Middle frontal gyrus (tissue), 1 donor: ENCODE data around the gene PRKAR1B.

Source experiments
- DNase-seq: peaks from one replicate; pipeline ENCODE4 v3.0.0-alpha.2; 2015; ENCODE audit warnings: low spot score; ENCODE audit errors: extremely low spot score

PRKAR1B gene

DNA sequence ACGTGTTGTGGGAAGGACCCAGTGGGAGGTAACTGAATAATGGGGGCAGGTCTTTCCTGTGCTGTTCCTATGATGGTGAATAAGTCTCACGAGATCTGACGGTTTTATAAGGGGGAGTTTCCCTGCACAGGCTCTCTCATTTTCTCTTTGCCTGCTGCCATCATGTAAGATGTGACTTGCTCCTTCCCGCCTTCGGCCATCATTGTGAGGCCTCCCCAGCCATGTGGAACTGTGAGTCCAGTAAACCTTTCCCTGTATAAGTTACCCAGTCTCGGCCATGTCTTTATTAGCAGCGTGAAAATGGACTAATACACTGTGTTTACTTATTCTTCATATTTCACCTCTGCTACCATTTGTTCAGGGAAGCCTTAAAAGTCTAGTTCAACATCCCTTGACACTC lies 2.8 kb downstream of the PRKAR1B start:
- no peak for DNase-seq

DNA sequence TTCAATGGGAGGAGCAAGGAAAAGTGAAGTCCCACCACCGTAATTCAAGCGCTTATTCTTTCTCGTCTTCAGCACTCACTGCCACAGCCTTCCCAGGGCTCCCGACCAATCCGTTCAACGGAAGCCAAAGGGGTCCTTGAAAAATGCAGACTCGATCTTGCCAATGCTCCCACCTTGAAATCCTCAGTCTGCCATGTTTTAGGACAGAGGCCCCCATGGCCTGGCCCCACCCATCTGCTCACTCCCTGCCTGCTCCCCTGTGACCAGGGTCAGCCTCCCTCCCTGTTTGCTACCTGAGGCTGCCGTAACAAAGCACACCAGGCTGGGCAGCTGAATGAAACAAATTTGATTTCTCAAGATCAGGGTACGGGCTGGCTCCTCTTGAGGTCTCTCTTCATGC lies 3.5 kb downstream of the PRKAR1B start:
- DNase-seq = no peak

DNA sequence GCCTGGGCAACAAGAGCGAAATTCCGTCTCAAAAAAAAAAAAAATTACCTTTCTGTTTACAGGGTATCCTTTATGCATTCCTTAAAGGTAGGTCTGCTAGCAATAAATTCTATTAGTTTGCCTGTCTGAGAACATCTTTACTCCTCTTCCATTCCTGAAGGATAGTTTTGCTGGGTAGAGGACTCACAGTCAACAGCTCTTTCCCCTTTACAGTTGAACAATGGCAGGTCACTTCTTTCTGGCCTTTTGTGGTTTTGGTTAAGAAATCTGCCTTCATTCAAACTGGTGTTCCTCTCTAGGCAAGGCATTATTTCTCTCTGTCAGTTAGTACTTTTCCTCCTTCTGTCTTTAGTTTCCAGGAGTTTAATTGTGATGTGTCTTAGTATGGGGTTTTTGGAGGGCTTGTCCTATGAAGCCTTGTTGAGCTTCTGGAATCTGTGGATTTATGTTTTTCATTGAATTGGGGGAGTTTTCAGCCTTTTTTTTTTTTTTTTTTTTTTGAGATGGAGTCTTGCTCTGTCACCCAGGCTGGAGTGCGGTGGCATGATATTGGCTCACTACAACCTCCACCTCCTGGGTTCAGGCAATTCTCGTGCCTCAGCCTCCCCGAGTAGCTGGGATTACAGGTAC lies 5.3 kb downstream of the PRKAR1B start:
- DNase-seq = no peak

DNA sequence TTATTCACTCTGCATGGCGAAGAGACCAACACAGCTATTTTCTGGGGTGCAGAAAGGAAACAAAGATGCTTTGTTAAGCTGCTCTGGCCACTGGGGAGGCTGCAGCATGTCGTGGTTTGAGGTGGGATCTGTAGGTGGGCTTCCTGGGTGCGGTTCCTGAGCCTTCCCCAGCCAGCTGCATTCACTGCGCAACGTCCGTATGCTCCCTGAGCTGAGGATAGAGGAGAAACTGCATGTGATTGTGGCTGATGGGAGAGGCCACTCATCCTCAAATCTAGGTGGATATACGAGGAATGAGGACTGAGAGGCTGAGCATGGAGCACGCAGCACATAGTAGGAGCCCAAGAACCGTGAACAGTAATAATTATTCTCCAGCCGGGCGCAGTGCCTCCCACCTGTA lies 10.4 kb downstream of the PRKAR1B start:
- no peak for DNase-seq

DNA sequence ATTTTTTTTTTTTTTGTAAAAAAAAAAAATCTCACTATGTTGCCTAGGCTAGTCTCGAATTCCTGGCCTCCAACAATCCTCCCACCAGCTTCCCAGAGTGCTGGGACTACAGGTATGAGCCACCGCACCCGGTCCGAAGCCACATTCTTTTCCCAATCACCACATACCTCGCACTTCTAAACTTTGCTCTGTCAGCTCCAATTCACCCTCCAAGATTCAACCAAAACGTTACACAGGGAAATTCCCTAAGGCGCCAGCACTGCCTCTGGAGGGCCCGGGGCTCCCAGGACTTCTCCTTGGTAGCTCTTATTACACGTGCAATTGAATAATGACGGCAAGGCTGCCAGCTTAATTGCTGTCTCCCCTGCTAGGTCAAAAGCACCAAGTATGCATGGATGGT lies 10.9 kb downstream of the PRKAR1B start:
- DNase-seq = no peak

DNA sequence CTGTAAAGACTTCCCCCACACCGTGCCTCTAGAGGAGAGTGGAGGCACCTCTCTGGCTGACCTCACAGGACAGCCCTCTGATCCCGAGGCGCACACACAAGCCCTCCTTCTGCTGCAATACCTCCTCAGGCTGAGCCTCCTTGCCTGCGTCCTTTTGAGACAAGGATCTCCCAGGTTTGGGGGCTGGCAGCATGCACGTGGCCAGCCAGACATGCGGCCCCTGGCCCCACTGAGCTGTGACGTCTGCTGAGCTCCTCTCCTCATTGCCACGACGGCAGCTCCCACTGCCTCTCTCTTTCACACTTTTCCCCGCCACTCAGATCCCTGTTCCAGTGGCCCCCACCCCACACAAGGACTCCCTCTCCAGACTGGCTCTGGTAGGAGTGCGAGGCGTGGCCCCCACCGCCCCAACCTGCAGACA lies 12.8 kb downstream of the PRKAR1B start:
- DNase-seq = no peak

DNA sequence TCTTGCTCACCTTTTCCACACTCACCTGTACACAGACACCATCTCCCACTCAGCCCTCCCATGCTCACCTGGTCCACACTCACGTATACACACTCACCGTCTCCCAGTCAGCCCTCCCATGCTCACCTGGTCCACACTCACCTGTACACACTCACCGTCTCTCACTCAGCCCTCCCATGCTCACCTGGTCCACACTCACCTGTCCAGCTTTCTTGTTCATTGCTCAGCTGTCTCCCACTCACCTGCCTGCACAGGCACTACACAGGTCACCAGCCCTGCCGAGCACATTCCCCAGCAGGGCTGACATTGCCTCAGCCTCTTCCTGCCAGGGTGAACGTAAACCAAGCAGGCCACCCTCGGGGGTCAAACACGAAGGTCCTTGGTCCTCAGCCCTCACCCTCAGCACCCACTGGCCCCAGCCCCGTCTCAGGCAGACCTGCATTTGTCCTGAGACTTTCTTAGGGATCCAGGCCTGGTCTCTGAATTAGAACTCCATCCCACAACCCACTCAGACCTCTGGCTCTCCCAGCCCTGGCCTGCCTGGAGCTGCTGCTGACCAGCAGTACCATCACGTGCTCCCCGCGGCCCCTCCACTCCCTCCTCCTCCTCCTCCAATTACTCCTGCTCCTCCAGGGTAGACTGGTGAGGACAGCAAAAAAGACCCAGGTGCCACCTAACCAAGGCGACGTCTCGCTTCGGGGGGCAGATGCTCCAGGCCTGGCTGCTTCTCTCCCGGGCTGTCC lies 13.4 kb downstream of the PRKAR1B start:
- no peak for DNase-seq

DNA sequence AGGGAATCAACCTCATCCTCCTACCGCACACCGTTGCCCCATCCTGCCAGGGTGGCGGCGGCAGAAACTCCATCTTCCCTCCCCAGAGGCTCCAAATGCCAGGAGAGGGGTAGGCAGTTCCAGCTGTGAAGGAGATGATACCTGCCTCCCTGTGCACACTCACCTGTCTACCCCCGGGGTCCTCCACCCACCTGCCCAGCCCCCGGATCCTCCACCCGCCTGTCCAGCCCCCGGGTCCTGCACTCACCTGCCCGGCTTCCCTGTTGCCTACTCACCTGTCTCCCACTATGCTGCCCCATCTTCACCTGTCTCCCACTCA lies 14.0 kb downstream of the PRKAR1B start:
- DNase-seq = no peak

DNA sequence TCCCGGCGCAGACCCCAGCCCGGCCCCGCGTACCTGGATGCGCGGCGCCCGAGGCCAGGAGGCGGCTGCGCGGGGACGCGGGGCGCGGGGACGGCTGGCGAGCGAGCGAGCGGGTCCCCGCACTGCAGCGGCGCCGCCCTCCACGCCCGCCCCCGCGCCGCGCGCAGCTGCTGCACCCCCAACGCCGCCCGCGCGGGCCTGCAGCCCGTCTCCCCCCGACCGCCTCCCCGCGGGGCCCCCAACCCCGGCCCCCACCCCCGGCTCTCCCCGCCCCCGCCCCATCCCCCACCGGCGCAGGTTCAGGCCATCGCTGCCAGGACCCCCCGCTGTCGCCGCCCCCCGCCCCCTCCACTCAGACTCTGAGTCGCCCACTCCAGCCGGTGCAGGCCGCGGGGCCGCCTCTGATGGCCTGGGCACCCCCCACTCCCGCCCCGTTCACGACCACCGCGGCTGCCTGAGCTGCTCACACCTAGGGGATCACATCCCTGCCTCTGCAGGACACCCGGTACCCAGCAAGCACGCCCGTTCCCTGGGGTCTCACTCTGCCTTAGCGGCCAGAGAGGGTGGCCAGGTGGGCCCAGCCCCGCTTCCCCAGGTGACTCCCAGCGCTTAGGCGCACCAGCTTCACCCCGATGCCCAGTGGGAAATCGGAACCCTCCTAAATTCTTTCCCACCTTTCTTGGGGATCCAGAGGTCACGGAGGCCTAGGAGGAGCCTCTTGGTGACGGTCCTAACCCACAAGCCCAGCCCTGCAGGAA lies 14.5 kb downstream of the PRKAR1B start:
- DNase-seq = no peak

DNA sequence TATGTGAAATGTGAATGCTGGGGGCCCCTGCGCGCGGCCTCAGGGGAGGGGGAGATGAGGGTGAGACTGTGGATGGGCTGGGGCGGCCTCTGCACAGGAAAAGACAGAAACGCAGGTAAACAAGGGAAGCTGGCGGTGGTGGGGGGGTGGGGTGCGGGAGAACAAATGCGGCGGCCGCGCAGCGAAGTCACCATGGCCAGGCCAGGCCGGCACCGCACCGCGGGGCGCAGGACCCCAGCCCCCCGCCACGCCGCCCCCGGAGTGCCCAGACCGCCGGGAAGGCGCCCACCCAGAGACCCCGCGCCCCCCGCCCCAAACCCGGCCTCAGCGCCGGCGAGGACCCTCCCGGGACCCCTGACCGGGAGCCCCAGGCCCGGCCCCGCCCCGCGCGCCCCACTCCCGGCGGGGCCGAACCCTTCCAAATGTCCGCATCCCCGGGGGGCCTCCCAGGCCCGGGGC lies 15.1 kb downstream of the PRKAR1B start:
- no peak for DNase-seq

DNA sequence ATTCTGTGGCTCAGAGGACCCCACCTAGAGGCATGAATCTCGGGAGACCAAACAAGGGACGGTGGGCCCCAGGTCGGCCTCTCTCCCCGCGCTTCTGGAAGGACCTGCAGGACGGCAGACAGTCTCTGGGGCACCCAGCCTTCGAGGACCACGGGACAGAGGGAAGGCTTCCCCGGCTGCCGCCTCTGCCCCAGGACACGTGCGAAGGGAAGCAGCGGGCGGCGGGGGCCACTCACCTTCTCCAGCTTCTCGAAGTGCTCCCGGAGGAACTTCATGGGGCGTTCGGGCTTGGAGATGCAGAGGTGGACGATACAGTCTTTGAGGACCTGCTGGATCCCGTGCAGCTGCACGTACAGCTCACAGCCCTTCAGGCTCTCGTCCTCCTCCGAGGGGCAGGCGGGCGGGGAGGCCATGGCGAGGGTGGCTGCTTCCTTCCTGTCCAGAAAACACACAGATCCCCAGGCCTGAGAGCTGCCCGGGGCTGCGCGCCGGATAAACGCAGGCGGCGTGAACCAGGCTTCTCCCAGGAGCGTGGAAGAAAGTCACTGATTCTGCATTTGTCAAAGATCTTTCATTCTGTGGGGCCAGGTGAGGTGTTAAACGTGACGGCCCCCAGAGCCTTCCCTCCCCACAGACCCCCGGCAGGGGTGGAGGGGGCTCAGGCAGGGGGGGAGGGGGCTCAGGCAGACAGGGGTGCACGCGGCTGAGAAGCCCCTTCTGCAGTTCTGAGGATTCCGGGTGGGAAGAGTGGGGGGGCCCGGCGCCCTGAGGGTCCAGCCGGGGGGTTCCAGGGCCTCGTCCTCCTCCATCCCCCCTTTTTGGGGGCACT lies 15.8 kb downstream of the PRKAR1B start:
- no peak for DNase-seq

DNA sequence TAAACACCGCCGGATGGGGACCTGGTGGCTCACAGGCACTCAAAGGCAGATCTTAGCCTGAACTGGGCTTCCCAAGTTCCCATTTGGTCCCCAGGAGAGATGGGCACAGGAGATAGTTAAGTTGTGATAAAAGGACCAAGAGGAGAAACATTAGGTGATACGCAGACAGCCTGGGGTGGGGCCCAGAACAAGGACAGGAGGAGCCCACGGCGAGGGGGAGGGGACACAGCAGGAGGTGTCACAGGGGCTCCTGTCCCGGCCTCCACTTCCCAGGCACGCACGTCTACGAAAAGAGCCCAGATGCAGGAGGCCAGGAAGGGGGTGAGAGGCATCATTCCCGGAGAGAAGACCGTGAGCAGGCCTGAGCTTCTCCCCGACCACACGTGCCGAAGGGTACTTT lies 16.9 kb downstream of the PRKAR1B start:
- no peak for DNase-seq

DNA sequence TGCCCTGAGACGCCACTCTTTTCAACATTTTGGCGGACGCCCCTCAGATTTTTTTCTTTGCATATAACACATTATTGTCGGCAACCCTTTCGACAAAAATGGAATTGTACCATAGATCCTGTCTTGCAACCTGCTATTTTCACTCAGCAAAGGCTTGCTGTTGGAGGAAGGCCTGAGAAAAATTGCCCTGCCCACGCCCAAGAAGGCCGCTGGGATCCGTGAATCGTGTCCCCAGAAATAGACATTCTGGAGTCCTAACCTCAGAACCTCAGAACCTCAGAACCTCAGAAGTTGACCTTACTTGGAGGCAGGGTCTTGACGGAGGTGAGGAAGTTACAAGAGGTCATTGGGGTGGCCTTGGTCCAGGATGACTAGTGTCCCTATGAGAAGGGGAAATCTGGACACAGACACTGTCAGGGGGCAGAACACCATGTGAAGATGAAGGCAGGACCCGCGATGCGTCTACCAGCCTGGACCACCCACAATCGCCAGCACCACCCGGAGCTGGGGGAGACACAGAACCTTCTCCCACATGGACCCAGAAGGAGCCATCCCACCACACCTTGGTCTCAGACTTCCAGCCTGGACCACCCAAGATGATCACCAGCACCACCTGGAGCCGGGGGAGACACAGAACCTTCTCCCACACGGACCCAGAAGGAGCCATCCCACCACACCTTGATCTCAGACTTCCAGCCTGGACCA lies 19.6 kb downstream of the PRKAR1B start:
- DNase-seq = no peak

DNA sequence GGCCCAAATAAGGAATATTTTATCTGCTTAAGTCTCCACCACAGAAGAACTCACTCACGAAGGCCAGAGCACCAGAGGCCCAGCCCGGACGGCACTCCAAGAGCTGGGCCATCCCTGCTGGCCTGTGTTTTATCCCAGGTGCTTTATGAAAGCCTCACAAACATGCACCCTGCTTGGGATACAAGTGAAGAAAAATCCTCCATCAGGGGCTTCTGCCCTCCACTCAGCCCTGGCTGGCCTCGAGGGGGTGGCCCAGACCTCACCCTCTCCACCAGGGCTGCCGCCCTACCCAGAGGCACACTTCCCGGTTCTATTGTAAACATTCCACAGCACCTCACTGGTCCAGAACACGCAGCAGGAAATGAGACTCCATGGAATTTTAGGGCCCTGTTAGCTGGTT lies 20.4 kb downstream of the PRKAR1B start:
- DNase-seq = no peak

DNA sequence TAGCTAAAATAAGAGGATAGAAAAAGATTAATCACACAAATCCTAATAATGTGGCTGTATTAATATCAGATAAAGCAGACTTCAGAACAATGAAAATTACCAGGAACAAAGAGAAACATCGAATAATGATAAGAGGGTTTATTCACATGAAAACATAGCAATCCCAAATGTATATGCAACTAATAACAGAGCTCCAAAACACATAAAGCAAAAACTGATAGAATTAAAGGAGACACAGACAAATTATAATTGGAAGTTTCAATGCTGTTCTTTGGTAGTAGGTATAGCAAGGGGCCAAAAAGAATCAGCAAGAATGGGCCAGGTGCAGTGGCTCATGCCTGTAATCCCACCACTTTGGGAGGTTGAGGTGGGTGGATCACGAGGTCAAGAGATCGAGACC lies 24.0 kb downstream of the PRKAR1B start:
- DNase-seq = no peak

DNA sequence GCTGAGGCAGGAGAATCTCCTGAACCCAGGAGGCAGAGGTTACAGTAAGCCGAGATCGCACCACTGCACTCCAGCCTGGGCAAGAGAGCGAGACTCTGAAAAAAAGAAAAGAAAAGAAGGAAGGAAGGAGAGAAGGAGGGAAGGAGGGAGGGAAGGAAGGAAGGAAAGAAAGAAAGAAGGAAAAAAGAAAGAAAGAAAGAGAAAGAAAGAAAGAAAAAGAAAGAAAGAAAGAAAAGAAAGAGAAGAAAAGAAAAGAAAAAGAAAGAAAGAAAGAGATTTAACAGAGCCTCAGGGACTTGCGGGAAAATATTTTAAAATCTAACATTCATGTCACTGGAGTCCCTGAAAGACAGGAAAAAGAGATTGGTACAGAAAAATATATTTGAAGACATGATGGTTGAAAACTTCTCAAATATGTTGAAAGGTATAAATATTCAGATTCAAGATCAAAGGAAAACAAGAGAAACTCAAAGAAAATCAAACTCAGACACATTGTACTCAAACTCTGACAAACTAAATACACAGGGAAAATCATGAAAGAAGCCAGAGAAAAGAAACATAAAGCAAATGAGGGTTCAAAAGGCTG lies 25.9 kb downstream of the PRKAR1B start:
- DNase-seq = no peak

DNA sequence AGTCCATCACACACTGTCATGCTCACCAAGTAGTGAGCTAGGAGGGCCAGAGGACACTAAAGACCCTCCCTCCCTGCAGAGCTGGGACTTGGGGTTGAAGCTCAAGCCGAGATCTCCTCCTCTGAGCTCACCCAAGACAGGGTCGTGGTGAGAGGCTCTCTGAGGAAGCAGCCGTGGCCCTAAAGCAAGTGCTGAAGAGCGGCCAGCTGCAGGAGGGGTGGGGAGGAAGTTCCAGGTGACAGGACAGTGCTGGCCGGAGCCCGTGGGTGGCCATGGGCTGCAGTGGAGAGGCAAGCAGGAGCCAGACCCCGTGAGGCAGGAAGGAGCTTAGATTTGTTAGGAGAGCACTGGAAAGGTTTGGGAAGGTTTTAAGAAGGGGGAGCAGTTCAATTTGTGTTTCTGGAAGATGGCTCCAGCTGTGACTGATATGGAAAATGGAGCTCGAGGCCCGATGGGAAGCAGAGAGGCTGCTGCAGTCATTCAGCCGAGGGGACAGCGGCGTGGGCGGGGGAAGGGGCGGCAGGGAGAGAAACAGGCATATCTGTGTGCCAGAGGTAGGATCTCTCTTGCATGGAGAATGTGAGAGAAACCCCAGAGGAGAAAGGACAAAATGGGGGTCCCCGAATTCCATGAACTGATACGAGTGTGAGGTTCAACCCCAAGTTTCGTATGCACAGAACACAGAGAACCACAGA lies 27.5 kb downstream of the PRKAR1B start:
- DNase-seq = no peak

DNA sequence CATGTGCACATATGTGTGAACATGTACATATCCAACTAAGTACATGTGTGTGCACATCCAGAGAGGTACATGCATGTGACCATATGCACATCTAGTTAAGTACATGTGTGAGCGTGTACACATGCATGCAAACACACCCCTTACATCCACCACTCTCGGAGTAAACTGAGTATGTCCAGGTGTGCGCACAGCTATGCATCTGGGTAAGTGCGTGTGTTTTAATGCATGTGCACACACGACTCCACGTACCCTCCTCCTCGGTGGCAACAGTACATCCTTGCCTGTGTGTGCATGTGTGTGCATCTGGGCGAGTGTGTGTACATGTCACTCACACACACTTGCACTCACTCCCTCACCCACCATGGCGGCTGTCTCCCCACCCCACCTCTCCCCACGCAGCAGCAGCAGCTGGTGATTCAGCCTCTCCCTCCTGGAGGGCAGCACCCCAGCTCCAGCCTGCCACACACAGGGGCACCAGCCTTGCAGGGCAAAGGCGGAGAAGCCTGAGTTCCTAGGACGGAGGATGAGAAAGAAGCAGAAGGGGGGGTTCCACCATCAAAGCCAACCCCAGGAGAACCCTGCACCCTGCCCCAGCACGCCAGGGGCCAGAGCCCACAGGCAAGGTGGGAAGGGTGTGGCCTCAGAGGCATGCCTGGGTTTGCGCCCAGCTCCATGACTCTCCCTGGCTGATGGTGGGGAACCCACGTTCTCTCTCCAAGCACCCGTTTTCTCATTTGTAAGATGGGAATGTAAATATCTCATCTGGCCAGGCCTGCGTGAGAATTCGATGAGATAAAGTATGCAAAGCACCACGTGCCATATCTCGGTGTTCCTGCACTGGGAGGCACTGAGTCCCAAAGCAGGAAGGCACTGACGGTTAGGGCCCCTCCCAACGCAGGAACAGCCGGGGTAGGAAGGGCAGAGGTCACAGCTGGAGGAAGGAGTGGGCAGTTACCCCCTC lies 28.3 kb downstream of the PRKAR1B start:
- no peak for DNase-seq
